Measurements from ENCODE around the gene GTPBP8.
"Not testable (repeated sequence)": the region's sequence is repeated elsewhere in the genome, so short reads cannot be mapped to it uniquely, and the experiment has no call there.

The GTPBP8 gene

GRCh38 chr3:113038328-113038727, 47.5 kb downstream of the GTPBP8 start:
- DNase-seq (ENCODE audit: low read depth): no peak
- TF ChIP-seq CTCF (IDR thresholded peaks at IDR 0.05; ENCODE audit: low read length, missing control alignments): no peak
- H3K4me3 ChIP-seq (replicated peaks; ENCODE audit: low read depth, low read length): no peak overlapping the region

- no peak for DNase-seq (ENCODE audit: low read depth)
- H3K4me3 ChIP-seq (replicated peaks; ENCODE audit: low read depth, low read length): no peak overlapping the region
- TF ChIP-seq CTCF (IDR thresholded peaks at IDR 0.05; ENCODE audit: low read length, missing control alignments): no peak
Observed at GRCh38 chr3:113039546-113039945, 48.8 kb downstream of the GTPBP8 start.

- no peak overlapping the region for H3K4me3 ChIP-seq (replicated peaks; ENCODE audit: low read depth, low read length)
- TF ChIP-seq CTCF (IDR thresholded peaks at IDR 0.05; ENCODE audit: low read length, missing control alignments): no peak
- no peak for DNase-seq (ENCODE audit: low read depth)
Observed at GRCh38 chr3:113040231-113040630, 49.4 kb downstream of the GTPBP8 start.

GRCh38 chr3:113043686-113044085, 52.9 kb downstream of the GTPBP8 start:
- H3K4me3 ChIP-seq (replicated peaks; ENCODE audit: low read depth, low read length): no peak overlapping the region
- TF ChIP-seq CTCF (IDR thresholded peaks at IDR 0.05; ENCODE audit: low read length, missing control alignments): no peak
- no peak for DNase-seq (ENCODE audit: low read depth)

GRCh38 chr3:113046186-113046965, 55.6 kb downstream of the GTPBP8 start:
- not testable (repeated sequence) for H3K4me3 ChIP-seq (replicated peaks; ENCODE audit: low read depth, low read length); DNase-seq (ENCODE audit: low read depth)

GRCh38 chr3:113051302-113051711, 60.5 kb downstream of the GTPBP8 start:
- peak; percentile 84 for DNase-seq (ENCODE audit: low read depth)
- no peak overlapping the region for H3K4me3 ChIP-seq (replicated peaks; ENCODE audit: low read depth, low read length)
- peak; percentile 78 for TF ChIP-seq CTCF (IDR thresholded peaks at IDR 0.05; ENCODE audit: low read length, missing control alignments)

All from fibroblast of pulmonary artery (primary cell).